Osteocyte (in vitro differentiated cells): ENCODE data around the gene COL15A1. TPM values are rescaled to one million over a fixed set of nuclear protein-coding genes. Genes with fewer than 3 reads are reported as not detected.

ENCODE experiments used
- DNase-seq: peaks from one replicate; pipeline ENCODE4 v3.0.0; 2021; ENCODE audit warnings: mixed read lengths; ENCODE audit not compliant: unreplicated experiment; ENCODE audit errors: extremely low spot score
- H3K27ac Mint-ChIP-seq: one replicate; pipeline ENCODE4 v1.8.0; 2021; ENCODE audit warnings: mild to moderate bottlenecking, mixed read lengths; ENCODE audit not compliant: unreplicated experiment
- H3K27me3 Mint-ChIP-seq: one replicate; pipeline ENCODE4 v1.8.0; 2021; ENCODE audit warnings: mixed read lengths; ENCODE audit not compliant: unreplicated experiment
- H3K36me3 Mint-ChIP-seq: one replicate; pipeline ENCODE4 v1.8.0; 2021; ENCODE audit warnings: mixed read lengths; ENCODE audit not compliant: unreplicated experiment
- H3K4me1 Mint-ChIP-seq: one replicate; pipeline ENCODE4 v1.8.0; 2021; ENCODE audit warnings: mixed read lengths; ENCODE audit not compliant: unreplicated experiment
- H3K4me3 Mint-ChIP-seq: one replicate; pipeline ENCODE4 v1.8.0; 2021; ENCODE audit warnings: mild to moderate bottlenecking, moderate library complexity, mixed read lengths; ENCODE audit not compliant: unreplicated experiment
- H3K9me3 Mint-ChIP-seq: one replicate; pipeline ENCODE4 v1.8.0; 2021; ENCODE audit warnings: mixed read lengths; ENCODE audit not compliant: unreplicated experiment
- CTCF ChIP-seq: fragments of 200-600 bp; sonication (generic); IDR thresholded peaks from 2 replicates; pipeline ENCODE4 v1.5.0; 2021; ENCODE audit warnings: antibody characterized with exemption, mild to moderate bottlenecking, moderate library complexity
- total RNA-seq: library from RNA; stranded (reverse); gene quantifications from 2 replicates; pipeline ENCODE4 v1.2.1, GENCODE V29; 2021

Gene COL15A1
- total RNA-seq, 1 donor from 2014 or later = 0.81 TPM

- no peak for DNase-seq
- TF ChIP-seq CTCF = no peak
- Mint-ChIP-seq H3K4me3 (no peak overlapping the region), H3K4me1 (peaks cover 29% of the 10 kb centered on the region), H3K27ac (no peak overlapping the region), H3K36me3 (no peaks in the 10 kb centered on the region), H3K27me3 (peaks cover 59% of the 10 kb centered on the region), H3K9me3 (no peaks in the 10 kb centered on the region)
Observed at GRCh38 chr9:98927724-98928123, 16.0 kb upstream of the COL15A1 start.

- no peaks in the 10 kb centered on the region for H3K9me3 Mint-ChIP-seq
- H3K4me3 Mint-ChIP-seq = no peak overlapping the region
- no peaks in the 10 kb centered on the region for H3K36me3 Mint-ChIP-seq
- no peak for DNase-seq
- no peak for TF ChIP-seq CTCF
- H3K27me3 Mint-ChIP-seq = peaks cover 56% of the 10 kb centered on the region
- H3K4me1 Mint-ChIP-seq = peaks cover 21% of the 10 kb centered on the region
- no peak overlapping the region for H3K27ac Mint-ChIP-seq
Observed at GRCh38 chr9:98929071-98929470, 14.6 kb upstream of the COL15A1 start.

GRCh38 chr9:98929895-98930341 lies 13.8 kb upstream of the COL15A1 start:
- Mint-ChIP-seq H3K27ac (no peak overlapping the region), H3K27me3 (peaks cover 54% of the 10 kb centered on the region)
- no peak for DNase-seq

GRCh38 chr9:98930792-98931191 lies 12.9 kb upstream of the COL15A1 start:
- Mint-ChIP-seq H3K27me3 (peaks cover 59% of the 10 kb centered on the region), H3K4me1 (peaks cover 17% of the 10 kb centered on the region), H3K27ac (no peak overlapping the region), H3K36me3 (no peaks in the 10 kb centered on the region), H3K4me3 (no peak overlapping the region), H3K9me3 (no peaks in the 10 kb centered on the region)
- TF ChIP-seq CTCF = no peak
- no peak for DNase-seq

More at GRCh38 chr9:98929895-98930341, 13.8 kb upstream of the COL15A1 start:
- TF ChIP-seq CTCF = no peak
- H3K4me1 Mint-ChIP-seq = peaks cover 21% of the 10 kb centered on the region
- no peaks in the 10 kb centered on the region for H3K36me3 Mint-ChIP-seq
- no peak overlapping the region for H3K4me3 Mint-ChIP-seq
- H3K9me3 Mint-ChIP-seq = no peaks in the 10 kb centered on the region

- no peak for DNase-seq
- H3K27ac Mint-ChIP-seq = no peak overlapping the region
- peaks cover 63% of the 10 kb centered on the region for H3K27me3 Mint-ChIP-seq
Observed at GRCh38 chr9:98931600-98932389, 11.9 kb upstream of the COL15A1 start.

More at GRCh38 chr9:98931600-98932389, 11.9 kb upstream of the COL15A1 start:
- no peak for TF ChIP-seq CTCF
- Mint-ChIP-seq H3K4me1 (peaks cover 15% of the 10 kb centered on the region), H3K9me3 (no peaks in the 10 kb centered on the region), H3K36me3 (no peaks in the 10 kb centered on the region), H3K4me3 (no peak overlapping the region)
